Astrocyte of the hippocampus (primary cell): Measurements from ENCODE around the gene COIL.

Experiments used
- DNase-seq: peaks from one replicate; pipeline ENCODE4 v3.0.0; 2011; ENCODE audit warnings: low read depth, low spot score

Gene COIL

DNA sequence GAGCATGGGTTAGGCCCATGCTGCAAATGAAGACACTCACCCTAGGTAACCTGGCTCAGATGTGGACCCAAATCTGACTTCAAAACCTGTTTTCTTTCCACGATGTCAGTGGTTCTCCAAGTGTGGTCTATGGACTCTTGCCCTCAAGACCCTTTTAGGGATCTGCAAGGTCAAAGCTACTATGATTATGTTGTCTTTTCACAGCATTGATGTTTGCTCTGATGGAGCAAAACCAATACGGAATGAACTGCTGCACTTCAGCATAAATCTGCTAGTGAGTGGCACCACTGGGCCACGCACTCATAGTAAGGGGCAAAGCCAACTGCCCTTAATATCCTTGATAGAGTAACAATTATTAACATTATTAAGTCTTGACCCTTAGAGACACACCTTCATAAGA lies 25.4 kb downstream of the COIL start:
- DNase-seq, result no peak

DNA sequence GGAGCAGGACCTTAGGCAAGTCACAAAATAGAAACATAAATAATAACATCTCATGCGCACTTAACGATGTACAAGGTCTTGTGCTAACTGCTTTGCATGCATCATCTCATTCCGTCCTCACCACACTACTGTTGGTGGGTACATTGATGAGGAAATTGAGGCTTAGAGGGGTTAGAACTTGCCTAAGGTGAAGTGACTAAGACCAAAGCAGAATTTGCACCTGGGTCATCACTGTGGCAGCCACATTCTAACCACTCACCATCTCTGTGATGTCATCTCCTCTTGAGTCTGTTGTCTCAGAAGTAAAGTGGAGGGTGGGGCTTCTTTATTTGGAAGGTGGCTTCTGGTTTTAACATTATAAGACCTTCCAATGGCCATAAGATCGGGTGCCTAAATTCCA lies 26.6 kb downstream of the COIL start:
- no peak for DNase-seq

DNA sequence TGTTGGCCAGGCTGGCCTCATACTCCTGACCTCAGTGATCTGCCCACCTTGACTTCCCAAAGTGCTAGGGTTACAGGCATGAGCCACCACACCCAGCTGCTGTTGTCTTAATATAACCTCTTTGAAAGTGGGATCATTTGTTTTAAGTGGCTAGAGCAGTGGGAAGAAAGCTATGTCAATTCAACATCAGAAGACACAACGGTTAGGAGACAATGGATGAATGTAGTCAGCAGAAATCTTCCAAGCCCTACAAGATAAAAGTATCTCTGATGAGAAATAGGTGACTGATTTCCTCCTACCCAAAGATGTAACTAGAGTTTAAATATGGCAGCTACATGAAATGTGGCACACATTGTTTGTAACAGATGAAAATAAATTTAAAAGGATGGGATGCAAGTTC lies 27.0 kb downstream of the COIL start:
- DNase-seq, result no peak

DNA sequence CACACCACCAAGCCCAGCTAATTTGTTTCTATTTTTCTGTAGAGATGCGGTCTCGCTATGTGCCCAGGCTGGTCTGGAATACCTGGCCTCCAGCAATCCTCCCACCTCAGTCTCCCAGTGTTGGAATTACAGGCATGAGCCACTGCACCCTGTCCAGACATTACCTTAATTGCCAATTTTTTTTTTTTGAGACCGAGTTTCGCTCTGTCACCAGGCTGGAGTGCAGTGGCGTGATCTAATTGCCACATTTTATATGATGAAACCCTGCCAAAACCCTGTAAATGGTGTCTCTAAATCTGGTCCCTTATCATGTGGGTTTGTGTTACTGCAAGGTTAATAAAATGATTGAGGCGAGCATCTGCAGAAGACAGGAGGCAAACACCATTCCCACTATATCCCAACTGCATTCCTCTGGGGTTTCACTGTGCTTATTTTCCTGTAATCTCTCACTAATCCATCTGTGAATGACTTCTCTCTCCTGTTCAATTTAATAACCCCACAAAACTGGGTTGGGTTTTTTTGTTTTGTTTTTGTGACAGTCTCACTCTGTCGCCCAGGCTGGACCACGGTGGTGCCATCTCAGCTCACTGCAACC lies 27.6 kb downstream of the COIL start:
- no peak for DNase-seq

DNA sequence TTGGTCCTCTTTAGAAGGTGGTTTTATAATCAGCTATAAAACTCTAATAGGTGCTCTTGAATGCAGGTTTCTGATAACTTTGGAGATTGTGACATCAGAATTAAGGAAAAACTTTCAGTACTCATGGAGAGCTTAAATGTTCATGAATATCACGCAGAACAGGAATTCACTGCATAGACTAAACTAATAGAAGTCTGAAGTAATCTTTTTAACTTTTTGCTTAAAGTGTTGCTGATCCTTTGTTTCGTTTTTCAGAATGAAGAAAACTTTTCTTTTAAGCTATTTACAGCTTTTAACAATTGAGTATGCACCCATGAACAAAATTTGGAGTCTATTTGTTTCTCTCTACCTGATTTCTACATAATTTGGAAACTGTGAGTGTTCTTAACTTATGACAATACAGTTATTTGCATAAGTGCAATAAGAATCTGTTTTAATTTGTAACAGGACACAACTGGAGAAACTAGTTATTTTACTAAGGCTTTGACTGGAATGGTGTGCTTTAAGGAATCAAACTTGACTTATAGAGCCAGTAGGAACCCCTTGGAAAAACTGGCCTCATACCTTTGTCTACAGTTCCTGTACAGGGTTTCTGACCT lies 30.0 kb downstream of the COIL start:
- DNase-seq, result no peak

DNA sequence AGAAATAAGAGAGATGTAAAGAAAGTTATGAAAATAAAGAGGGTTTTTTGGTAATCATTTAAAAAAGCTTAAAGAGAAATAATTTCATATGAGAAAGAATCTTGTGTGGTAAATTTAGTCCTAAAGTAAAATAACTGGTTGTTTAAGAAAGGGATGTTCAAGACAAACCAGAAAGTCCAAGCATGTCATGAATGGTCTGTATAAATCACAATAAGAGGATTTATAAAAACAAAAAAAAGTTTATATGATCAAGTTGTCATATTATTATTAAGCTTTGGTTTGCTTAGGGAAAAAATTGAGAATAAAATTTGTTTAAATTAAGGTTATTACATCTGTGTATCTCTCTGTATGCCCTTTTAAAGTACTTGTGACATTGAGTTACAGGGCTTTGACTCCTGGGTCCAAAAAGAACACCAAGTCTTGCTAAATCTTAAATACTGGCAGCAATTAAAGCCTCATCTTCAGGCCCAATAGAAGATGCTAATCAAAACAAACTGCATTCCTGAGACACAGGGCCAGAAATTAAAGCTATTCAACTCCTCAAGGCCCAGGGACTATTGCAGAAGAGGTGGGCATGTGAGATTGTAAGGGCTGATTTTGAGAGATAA lies 31.4 kb downstream of the COIL start:
- no peak for DNase-seq

DNA sequence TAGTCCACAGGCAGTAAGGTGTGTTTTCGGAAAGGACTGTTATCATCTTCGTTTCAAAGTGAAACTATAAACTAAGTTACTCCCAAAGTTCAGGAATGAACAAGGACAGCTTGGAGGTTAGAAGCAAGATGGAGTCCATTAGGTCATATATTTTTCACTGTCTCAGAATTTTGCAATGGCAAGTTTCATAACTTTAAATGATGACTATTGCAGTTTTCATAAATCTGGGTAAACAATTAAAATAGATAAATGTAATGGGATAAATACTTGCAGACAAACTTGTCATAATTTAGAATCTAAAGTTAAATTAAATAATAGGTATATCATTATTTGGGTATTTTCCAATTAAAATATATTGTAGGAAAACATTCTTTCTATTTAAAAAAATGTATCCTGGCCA lies 32.3 kb downstream of the COIL start:
- no peak for DNase-seq

DNA sequence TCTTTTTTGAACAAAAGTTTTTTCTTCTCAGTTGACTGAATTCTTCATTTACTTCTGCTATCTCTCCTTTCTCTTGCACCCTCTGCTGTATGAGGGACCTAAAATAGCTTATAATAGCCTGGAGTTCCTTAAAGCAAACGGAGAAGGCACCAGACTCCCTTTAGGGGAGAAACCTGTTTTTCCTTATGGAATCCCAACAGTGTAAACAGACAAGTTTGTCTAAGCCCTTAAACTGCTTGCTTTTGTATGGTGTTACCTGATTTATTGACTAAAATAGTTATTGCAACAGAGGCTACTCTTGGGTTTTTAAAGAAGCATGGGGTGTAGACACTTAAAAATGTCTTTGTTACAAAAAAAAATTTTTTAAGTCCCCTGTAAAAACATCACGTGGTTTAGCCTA lies 34.1 kb downstream of the COIL start:
- no peak for DNase-seq

DNA sequence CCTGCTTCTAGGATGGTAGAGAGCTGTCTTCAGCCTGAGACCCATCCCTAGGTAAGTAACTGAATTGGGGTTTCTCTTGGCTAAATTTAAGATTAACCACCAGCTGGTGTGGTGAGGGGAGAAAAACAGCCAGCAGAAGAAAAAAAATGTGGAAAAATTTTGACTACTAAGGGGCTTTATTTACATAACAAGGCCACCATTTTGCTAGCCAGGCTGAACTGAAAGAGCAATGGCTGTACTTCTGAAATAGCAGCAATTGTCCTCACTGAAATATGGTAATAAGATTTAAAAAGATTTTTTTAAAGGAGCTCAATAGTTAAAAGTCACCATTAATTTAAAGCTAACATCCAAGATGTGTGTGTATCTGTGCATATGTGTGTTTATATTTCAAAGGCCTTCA lies 34.6 kb downstream of the COIL start:
- no peak for DNase-seq

DNA sequence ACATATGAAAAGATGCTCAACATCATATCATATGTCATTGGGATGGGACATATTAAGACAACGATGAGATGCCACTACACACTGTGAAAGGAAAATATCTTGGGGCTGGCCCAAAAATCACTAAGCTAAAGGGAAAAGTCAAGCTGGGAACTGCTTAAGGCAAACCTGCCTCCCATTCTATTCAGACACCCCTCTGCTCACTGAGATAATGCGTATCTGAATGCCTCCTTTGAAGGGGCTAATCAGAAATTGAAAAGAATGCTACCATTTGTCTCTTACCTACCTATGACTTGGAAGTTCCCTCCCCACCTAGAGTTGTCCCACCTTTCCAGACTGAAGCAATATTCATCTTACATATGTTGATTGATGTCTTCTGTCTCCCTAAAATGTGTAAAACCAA lies 35.8 kb downstream of the COIL start:
- DNase-seq, result no peak

DNA sequence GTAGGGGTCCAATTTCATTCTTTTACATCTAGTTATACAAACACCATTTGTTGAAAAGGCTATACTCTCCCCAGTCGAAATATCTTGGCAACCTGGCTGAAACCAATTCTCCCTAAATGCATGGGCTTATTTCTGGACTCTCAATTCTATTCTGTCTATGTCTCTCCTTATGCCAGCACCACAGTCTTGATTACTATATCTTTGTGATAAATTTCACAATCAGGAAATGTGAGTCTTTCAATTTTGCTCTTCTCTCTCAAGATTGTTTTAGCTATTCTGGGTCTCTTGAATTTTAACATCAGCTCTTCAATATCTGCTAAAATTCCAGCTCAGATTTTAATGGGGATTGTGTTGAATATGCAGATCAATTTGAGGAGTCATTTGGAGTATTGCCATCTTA lies 41.1 kb downstream of the COIL start:
- DNase-seq, result no peak

DNA sequence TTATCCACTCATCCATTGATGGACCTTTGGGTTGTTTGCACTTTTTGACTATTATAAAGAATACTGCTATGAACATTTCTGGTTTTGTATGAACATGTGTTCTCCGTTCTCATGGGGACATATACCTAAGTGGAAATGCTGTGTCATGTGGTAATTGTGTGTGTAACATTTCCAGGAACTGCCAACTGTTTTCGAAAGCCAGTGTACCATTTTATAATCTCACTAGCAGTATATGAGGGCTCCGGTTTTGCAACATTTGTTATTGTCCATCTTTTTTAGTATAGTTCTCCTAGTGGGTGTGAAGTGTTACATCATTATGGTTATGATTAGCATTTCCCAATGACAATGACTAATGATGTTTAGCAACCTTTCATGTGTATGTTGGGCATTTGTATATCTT lies 41.9 kb downstream of the COIL start:
- DNase-seq, result no peak

DNA sequence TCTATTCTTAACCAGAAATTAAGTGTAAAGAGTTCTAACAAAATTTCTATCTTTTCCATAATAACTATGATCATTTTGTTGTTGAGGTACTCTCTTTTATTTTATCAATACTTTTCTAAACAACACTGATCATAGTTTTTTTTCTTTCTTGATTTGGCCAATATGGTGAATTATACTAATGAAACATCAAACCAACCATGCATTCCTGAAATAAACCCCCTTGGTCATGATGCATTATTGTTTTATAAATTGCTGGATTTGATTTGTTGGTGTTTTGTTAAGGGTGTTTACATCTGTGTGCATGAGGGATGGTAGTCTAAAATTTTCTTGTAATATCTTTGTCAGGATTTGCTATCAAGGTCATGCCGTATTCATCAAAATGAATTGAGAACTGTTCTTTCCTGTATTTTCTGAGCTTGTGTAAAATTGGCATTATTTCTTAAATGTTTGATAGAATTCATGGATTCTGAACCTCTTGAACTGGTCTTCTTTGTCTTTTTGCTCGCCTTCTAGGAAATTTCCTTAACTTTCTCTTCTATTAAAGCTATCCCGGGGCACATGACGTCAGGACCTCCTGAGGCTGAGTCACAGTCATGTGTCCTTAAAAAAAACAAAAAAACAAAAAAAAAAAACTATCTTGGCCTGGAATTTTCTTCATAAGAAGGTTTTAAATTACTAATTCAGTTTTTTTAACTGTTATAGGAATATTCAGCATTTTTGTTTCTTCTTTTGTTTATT lies 43.1 kb downstream of the COIL start:
- DNase-seq, result no peak

DNA sequence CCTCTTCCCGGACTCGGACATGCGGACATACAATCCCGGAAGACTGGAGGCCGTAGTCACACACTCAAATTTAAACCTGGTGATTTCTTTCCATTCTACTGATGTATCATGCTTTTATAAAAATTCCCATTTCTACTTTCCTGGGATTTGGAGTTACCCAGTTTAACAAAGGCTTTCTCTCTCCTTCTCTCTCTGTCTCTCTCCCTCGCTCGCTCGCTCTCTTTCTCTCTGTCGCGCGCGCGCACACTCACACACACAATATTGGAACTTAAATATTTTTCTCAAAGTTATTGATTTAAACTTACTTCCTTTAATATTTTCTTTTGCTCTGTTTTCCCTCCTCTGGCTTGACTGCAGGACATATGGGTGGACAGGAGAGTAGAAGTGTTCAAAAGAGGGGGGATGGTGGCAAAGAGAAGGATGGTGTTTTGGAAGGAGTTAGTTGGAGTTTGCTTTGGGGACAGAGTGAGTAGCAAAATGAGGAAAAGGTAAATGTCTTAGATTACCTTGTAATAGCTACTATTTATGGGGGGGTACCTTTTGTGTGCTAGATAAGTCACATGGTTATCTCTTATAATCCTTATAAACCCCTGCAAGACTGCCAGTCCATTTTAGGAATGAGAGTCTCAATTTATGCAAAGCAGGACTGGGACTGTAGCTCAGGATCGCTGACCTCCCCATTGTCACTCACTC lies 46.1 kb downstream of the COIL start:
- DNase-seq, result no peak

DNA sequence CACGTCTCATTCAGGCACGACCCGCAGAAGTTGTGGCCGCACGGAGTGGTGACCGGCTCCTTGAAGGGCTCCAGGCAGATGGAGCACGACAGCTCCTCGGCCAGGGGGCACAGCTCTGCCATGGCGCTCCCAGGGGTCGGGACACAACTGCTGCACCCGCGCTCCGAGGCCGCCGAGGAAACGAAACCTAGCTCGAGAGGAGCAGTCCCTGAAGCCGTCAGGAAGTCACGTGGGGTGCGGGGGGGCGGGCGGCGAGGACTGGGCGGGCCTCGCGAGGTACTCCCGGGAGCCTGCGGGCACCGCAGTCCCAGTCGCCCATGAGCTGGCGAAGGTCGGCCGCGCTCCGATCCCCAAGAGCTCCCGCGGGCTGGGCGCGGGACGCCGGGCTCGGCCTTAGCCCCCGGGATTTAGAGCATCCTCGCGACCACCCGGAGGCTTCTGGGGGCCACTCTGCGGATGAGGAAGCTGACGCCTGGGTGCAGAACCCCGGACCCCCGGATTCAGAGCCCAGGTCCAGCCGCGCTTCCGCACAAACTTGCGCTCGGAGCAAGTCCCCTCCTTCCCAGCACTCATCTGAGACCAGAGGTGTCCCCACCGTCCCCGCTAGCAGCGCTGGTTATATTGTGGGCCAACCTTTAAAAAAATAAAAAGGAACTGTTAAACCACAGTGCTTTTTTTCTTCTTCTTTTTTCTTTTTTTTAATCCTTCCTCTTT lies 46.8 kb downstream of the COIL start, which contains the start of gene TRIM25:
TSS of gene TRIM25 (minus strand) at position 183 of the 714 bp plus-strand sequence. CDS start at position 122, 61 bp downstream.
- DNase-seq, result peak; percentile 98

DNA sequence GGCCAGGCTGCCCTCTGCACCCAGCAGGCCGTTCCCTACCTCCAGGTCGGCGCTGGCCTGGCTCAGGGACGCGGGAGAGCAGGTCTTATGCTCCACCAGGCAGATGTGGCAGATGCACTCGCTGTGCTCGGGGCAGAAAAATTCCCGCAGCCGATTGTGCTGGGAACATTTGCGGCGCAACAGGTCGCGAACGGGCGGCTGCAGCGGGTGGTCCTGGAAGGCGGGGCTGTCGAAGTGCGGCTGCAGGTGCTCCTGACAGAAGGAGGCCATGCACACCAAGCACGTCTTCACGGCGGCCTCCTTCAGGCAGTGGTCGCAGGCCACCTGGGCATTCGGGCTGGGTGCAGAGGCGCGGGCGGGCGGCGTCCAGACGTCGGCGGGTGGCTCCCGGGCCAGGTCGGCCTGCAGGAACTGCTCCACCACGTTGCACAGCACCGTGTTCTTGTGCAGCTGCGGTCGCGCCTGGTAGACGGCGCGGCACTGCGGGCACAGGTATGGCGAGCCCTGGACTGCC lies 47.4 kb downstream of the COIL start:
- DNase-seq, result no peak

DNA sequence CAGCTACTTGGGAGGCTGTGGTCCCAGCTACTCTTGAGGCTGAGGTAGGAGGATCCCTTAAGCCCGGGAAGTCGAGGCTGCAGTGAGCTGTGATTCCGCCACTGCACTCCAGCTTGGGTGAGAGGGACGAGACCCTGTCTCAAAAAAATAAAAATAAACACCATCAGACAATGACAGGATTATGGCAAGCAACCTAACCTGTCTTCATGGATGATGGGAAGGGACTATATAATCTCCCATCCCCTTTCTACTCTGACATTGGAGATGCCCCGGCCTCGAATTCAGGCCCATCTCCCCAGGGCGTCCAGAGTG lies 47.9 kb downstream of the COIL start:
- no peak for DNase-seq

DNA sequence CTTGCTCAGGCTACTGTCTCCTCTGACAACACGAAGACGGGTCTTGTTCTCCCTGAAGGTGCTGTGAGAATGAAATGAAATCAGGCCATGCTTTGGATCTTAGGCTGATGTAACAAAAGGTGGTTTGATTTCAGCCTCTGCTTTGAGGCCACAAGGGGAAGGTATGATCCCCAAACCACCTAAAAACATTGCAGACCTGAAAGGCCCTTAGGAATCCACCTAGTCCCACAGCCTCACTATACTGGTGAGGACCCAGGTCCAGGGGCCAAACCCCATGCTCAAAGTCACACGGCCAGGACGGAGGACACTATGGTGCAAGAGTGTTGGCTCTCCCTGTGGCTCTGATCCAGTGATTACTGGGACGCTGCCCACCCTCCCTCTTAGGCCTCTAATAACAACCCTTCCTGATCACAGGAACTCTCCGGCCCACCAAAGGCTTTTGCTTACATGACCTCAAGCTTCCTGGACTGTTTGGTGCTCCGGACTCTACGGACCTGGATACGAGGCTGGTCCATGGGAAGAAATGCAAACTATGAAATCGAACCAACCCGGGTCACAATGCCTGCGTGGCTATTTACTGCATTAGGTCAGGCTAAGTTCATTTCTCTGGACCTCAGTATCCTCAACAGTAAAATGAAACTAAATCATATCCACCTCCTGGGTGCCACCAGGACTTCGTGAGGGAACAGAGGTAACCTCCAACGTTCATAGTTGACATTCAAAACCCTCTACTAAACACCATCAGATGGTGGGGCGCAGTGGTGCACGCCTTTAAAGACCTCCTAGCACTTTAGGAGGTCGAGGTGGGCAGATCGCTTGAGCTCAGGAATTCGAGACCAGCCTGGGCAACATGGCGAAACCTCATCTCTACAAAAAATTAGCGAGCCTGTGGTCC lies 48.5 kb downstream of the COIL start:
- no peak for DNase-seq

DNA sequence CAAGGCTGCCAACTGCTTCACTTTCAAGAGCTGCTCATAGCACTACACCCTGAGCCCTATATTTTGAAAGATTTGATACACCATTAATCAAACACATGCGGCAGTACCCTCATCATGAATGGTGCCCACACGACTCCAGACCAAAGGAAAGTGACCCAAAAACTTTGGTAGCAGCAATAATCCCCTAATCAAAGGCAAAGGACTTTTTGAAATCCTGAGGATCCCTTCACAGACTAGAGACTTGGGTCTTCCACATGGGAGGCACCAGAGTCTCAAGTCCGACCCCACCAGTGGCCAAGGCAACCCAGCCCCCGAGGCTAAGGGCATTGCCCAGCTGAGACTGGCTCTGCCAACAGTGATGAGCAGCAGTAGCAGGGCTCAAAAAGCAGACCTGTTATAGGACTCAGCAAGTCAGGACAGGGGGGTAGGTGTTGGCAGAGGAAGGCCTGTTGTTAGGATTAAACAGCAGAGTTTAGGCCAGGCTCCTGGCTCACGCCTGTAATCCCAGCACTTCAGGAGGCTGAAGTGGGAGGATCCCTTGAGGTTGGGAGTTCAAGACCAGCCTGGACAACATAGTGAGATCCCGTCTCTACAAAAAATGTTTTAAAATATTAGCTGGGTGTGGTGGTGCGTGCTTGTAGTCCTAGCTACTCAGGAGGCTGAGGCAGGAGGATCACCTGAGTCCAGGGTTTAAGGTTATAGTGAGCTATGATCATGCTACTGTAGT lies 50.2 kb downstream of the COIL start:
- no peak for DNase-seq
